Activated T-helper 2 cell treated with anti-CD3 and anti-CD28 coated beads, Interferon-gamma antibody, Interleukin-2, Interleukin-4, amounts not matched to agents 10 μg/mL and 5 μg/mL and 100 μg/mL, durations not matched to agents 14 hours and 24 hours and 36 hours (primary cell): ENCODE measurements around the gene PCDHGA9. TPM values are rescaled to one million over a fixed set of nuclear protein-coding genes. Genes with fewer than 3 reads are reported as not detected.
"Not testable (repeated sequence)": the region's sequence is repeated elsewhere in the genome, so short reads cannot be mapped to it uniquely, and the experiment has no call there.

Experiments
- DNase-seq: peaks from one replicate; pipeline ENCODE4 v3.0.0; 2021; ENCODE audit warnings: low spot score
- H3K27ac Mint-ChIP-seq: one replicate; pipeline ENCODE4 v1.8.0; 2021; ENCODE audit warnings: mixed read lengths
- H3K27me3 Mint-ChIP-seq: one replicate; pipeline ENCODE4 v1.8.0; 2021; ENCODE audit warnings: low read depth, mixed read lengths
- H3K36me3 Mint-ChIP-seq: one replicate; pipeline ENCODE4 v1.8.0; 2021; ENCODE audit warnings: low read depth, mixed read lengths
- H3K4me1 Mint-ChIP-seq: one replicate; pipeline ENCODE4 v1.8.0; 2021; ENCODE audit warnings: low read depth, mixed read lengths
- H3K4me3 Mint-ChIP-seq: one replicate; pipeline ENCODE4 v1.8.0; 2021; ENCODE audit warnings: low read depth, mild to moderate bottlenecking, moderate library complexity, mixed read lengths
- H3K9me3 Mint-ChIP-seq: one replicate; pipeline ENCODE4 v1.8.0; 2021; ENCODE audit warnings: mixed read lengths
- intact Hi-C: fragments of 100-400 bp; cut with micrococcal nuclease; formaldehyde crosslinking; loops from one replicate; pipeline ENCODE4 v1.15.1; 2023
- total RNA-seq: library from RNA; stranded (reverse); gene quantifications from 2 replicates; pipeline ENCODE4 v1.2.3, GENCODE V29; 2022

The PCDHGA9 gene
- total RNA-seq, 1 donor from 2014 or later = 0.32 TPM

DNA sequence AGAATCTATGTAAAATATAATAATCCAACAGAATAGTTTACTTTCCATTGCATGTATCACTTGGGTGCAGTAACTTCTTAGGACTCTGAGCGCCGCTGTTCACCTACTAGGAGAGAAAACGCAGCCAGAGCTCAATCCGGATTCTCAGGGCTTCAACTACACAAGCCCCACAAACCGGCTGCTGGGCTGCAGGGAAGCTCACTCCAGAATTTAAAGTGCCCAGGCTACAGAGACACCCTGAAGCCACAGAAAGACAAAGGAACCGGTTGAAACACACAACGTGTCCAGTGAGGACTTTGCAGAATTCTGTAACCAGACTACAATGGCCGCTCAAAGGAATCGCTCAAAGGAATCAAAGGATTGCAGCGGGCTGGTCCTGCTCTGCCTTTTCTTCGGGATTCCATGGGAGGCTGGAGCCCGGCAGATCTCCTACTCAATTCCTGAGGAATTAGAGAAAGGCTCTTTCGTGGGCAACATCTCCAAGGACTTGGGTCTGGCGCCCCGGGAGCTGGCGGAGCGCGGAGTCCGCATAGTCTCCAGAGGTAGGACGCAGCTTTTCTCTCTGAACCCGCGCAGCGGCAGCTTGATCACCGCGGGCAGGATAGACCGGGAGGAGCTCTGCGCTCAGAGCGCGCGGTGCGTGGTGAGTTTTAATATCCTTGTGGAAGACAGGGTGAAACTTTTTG lies 10.4 kb downstream of the PCDHGA9 start, which contains the start of gene PCDHGA10:
Gene PCDHGA10, plus strand, starts transcription at position 134 of the 686 bp plus-strand sequence. Its CDS starts 189 bp downstream, at position 323.
- intact Hi-C loops = loop anchor here (2.0 kb wide), 1 partner anchor 100 kb away; no protein-coding TSS in a partner anchor
- H3K27ac Mint-ChIP-seq = no peak within 1 kb of the TSS
- peaks cover 60% of the 10 kb centered on the region for H3K27me3 Mint-ChIP-seq
- DNase-seq = no peak
- H3K4me1 Mint-ChIP-seq = peaks cover 18% of the 10 kb centered on the region
- peaks cover 18% of the 10 kb centered on the region for H3K9me3 Mint-ChIP-seq
- peaks cover 16% of the 10 kb centered on the region for H3K36me3 Mint-ChIP-seq
- H3K4me3 Mint-ChIP-seq = peak within 1 kb of the TSS; percentile 82

DNA sequence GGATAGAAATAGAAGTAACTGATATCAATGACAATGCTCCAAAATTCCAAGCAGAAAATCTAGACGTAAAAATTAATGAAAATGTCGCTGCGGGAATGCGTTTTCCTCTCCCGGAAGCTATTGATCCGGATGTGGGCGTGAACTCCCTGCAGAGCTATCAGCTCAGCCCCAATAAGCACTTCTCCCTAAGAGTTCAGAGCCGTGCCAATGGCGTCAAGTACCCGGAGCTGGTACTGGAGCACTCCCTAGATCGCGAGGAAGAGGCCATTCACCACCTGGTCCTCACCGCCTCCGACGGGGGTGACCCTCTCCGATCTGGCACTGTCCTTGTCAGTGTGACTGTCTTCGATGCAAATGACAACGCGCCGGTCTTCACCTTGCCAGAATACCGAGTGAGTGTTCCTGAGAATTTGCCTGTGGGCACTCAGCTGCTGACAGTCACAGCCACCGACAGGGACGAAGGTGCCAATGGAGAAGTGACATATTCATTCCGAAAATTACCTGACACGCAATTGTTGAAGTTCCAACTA lies 11.0 kb downstream of the PCDHGA9 start:
- intact Hi-C loops = loop anchor here (2.0 kb wide), 1 partner anchor 99 kb away; no protein-coding TSS in a partner anchor
- Mint-ChIP-seq H3K9me3 (peaks cover 21% of the 10 kb centered on the region), H3K36me3 (peaks cover 16% of the 10 kb centered on the region), H3K27ac (no peak overlapping the region), H3K27me3 (peaks cover 62% of the 10 kb centered on the region), H3K4me1 (peaks cover 19% of the 10 kb centered on the region), H3K4me3 (peak overlapping the region; percentile 82)
- DNase-seq = no peak

DNA sequence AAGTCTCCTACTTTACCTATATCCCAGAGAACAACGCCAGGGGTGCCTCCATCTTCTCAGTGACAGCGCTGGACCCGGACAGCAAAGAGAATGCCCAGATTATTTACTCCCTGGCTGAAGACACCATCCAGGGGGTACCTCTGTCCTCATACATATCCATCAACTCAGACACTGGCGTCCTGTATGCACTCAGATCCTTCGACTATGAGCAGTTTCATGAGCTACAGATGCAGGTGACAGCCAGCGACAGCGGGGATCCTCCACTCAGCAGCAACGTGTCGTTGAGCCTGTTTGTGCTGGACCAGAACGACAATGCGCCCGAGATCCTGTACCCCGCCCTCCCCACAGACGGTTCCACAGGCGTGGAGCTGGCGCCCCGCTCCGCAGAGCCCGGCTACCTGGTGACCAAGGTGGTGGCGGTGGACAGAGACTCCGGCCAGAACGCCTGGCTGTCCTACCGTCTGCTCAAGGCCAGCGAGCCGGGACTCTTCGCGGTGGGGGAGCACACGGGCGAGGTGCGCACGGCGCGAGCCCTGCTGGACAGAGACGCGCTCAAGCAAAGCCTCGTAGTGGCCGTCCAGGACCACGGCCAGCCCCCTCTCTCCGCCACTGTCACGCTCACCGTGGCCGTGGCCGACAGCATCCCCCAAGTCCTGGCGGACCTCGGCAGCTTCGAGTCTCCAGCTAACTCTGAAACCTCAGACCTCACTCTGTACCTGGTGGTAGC lies 12.1 kb downstream of the PCDHGA9 start:
- H3K9me3 Mint-ChIP-seq = peaks cover 21% of the 10 kb centered on the region
- intact Hi-C loops, DNase-seq, H3K27ac Mint-ChIP-seq: not testable (repeated sequence)
- H3K4me1 Mint-ChIP-seq = peaks cover 19% of the 10 kb centered on the region
- H3K4me3 Mint-ChIP-seq = peak overlapping the region; percentile 17
- H3K27me3 Mint-ChIP-seq = peaks cover 59% of the 10 kb centered on the region
- H3K36me3 Mint-ChIP-seq = peaks cover 12% of the 10 kb centered on the region

DNA sequence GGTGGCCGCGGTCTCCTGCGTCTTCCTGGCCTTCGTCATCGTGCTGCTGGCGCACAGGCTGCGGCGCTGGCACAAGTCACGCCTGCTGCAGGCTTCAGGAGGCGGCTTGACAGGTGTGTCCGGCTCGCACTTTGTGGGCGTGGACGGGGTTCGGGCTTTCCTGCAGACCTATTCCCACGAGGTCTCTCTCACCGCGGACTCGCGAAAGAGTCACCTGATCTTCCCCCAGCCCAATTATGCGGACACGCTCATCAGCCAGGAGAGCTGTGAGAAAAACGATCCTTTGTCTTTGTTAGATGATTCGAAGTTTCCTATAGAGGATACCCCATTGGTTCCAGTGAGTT lies 12.7 kb downstream of the PCDHGA9 start:
- peaks cover 19% of the 10 kb centered on the region for H3K9me3 Mint-ChIP-seq
- peaks cover 19% of the 10 kb centered on the region for H3K4me1 Mint-ChIP-seq
- H3K27ac Mint-ChIP-seq, H3K4me3 Mint-ChIP-seq, intact Hi-C loops, DNase-seq: not testable (repeated sequence)
- H3K27me3 Mint-ChIP-seq = peaks cover 61% of the 10 kb centered on the region
- H3K36me3 Mint-ChIP-seq = peaks cover 12% of the 10 kb centered on the region

DNA sequence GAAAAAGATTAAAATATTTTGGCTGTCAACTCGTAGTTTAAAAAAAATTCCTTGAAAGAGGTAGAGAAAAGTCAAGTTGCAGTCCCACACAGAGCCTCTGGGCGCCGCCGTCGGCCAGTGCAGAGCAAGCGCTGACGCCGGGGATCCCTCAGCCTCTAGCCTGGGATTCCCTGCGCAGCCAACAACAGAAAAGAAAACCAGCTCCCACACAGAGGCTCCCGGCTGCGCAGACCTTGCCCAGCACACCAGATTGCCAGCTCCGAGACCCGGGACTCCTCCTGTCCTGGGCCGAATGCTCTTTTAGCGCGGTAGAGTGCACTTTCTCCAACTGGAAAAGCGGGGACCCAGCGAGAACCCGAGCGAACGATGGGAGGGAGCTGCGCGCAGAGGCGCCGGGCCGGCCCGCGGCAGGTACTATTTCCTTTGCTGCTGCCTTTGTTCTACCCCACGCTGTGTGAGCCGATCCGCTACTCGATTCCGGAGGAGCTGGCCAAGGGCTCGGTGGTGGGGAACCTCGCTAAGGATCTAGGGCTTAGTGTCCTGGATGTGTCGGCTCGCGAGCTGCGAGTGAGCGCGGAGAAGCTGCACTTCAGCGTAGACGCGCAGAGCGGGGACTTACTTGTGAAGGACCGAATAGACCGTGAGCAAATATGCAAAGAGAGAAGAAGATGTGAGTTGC lies 15.1 kb downstream of the PCDHGA9 start, which contains the start of gene PCDHGB7:
Gene PCDHGB7, plus strand, starts transcription at position 184 of the 679 bp plus-strand sequence. Its CDS starts 183 bp downstream, at position 367.
- H3K9me3 Mint-ChIP-seq = peaks cover 27% of the 10 kb centered on the region
- DNase-seq, H3K36me3 Mint-ChIP-seq, H3K27ac Mint-ChIP-seq, intact Hi-C loops: not testable (repeated sequence)
- H3K4me1 Mint-ChIP-seq = peaks cover 24% of the 10 kb centered on the region
- H3K27me3 Mint-ChIP-seq = peaks cover 75% of the 10 kb centered on the region
- peak within 1 kb of the TSS; percentile 57 for H3K4me3 Mint-ChIP-seq

DNA sequence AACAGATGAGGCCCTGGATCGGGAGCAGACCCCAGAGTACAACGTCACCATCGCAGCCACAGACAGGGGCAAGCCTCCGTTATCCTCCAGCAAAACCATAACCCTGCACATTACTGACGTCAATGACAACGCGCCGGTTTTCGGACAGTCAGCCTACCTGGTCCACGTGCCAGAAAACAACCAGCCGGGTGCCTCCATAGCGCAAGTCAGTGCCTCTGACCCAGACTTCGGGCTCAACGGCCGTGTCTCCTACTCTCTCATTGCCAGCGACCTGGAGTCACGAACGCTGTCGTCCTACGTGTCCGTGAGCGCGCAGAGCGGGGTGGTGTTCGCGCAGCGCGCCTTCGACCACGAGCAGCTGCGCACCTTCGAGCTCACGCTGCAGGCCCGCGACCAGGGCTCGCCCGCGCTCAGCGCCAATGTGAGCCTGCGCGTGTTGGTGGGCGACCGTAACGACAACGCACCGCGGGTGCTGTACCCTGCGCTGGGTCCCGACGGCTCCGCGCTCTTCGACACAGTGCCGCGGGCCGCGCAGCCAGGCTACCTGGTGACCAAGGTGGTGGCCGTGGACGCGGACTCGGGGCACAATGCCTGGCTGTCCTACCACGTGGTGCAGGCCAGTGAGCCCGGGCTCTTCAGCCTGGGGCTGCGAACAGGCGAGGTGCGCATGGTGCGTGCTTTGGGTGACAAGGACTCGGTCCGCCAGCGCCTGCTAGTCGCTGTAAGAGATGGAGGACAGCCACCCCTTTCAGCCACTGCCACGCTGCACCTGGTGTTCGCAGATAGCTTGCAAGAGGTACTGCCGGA lies 16.7 kb downstream of the PCDHGA9 start:
- Mint-ChIP-seq H3K27ac (no peak overlapping the region), H3K9me3 (peaks cover 22% of the 10 kb centered on the region), H3K36me3 (peaks cover 7% of the 10 kb centered on the region), H3K4me1 (peaks cover 14% of the 10 kb centered on the region), H3K4me3 (no peak overlapping the region), H3K27me3 (peaks cover 68% of the 10 kb centered on the region)
- no peak for DNase-seq
- intact Hi-C loops = no loop called here

DNA sequence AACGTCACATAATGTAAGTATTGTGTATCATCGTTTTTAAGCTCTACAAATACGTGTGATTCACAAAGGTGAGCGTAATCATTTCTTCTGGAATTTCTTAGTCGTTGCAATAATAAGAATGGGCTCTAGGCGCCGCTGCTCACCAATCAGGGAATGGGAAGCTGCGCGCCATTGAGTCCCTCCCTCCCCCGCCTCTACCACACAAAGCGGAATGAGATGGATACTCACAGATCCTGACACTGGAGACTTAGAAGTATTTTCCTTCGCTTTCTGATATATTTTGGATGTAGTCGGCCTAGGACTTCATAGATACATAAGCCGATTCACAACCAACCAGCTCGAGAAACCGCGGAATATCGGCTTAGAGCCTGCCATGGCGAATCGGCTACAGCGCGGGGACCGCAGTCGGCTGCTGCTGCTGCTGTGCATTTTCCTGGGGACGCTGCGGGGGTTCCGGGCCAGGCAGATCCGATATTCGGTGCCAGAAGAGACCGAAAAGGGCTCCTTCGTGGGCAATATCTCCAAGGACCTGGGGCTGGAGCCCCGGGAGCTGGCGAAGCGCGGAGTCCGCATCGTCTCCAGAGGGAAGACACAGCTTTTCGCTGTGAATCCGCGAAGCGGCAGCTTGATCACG lies 18.4 kb downstream of the PCDHGA9 start, which contains the start of gene PCDHGA11:
Gene PCDHGA11, plus strand, starts transcription at position 197 of the 634 bp plus-strand sequence. Its CDS starts 177 bp downstream, at position 374.
- Mint-ChIP-seq H3K4me3 (peak within 1 kb of the TSS; percentile 81), H3K27ac (no peak within 1 kb of the TSS), H3K36me3 (peaks cover 7% of the 10 kb centered on the region), H3K27me3 (peaks cover 63% of the 10 kb centered on the region), H3K4me1 (peaks cover 10% of the 10 kb centered on the region), H3K9me3 (peaks cover 19% of the 10 kb centered on the region)
- DNase-seq = no peak
- intact Hi-C loops = loop anchor here (2.0 to 5.0 kb wide), 4 partner anchors 56 to 144 kb away; partner anchors contain the start of genes PCDHGA2, PCDHGA4, PCDHGB2 and PCDHGC3

DNA sequence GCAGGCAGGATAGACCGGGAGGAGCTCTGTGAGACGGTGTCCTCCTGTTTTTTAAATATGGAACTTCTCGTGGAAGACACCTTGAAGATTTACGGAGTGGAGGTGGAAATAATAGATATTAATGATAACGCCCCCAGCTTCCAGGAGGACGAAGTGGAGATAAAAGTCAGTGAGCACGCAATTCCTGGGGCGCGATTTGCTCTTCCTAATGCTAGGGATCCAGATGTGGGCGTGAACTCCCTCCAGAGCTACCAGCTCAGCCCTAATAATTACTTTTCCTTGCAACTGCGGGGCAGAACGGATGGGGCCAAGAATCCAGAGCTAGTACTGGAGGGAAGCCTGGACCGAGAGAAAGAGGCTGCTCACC lies 18.9 kb downstream of the PCDHGA9 start:
- Mint-ChIP-seq H3K4me3 (peak overlapping the region; percentile 81), H3K27ac (no peak overlapping the region), H3K9me3 (peaks cover 19% of the 10 kb centered on the region), H3K36me3 (peaks cover 7% of the 10 kb centered on the region), H3K27me3 (peaks cover 59% of the 10 kb centered on the region), H3K4me1 (peaks cover 10% of the 10 kb centered on the region)
- intact Hi-C loops = loop anchor here (2.0 to 5.0 kb wide), 4 partner anchors 56 to 143 kb away; partner anchors contain the start of genes PCDHGA2, PCDHGA4, PCDHGB2 and PCDHGC3
- DNase-seq = no peak

DNA sequence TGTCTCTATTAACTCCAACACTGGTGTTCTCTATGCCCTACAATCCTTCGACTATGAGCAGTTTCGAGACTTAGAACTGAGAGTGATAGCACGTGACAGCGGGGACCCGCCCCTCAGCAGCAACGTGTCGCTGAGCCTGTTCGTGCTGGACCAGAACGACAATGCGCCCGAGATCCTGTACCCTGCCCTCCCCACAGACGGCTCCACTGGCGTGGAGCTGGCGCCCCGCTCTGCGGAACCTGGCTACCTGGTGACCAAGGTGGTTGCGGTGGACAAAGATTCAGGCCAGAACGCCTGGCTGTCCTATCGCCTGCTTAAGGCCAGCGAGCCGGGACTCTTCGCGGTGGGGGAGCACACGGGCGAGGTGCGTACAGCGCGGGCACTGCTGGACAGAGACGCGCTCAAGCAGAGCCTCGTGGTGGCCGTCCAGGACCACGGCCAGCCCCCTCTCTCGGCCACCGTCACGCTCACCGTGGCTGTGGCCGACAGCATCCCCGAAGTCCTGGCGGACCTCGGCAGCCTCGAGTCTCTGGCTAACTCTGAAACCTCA lies 20.2 kb downstream of the PCDHGA9 start:
- DNase-seq = no peak
- Mint-ChIP-seq H3K36me3 (peaks cover 6% of the 10 kb centered on the region), H3K4me3 (no peak overlapping the region), H3K27ac (no peak overlapping the region), H3K4me1 (peaks cover 9% of the 10 kb centered on the region), H3K9me3 (peaks cover 19% of the 10 kb centered on the region), H3K27me3 (peaks cover 54% of the 10 kb centered on the region)
- intact Hi-C loops = loop anchor here (5.0 kb wide), 3 partner anchors 54 to 86 kb away; partner anchors contain the start of genes PCDHGA2, PCDHGA4, PCDHGB2 and PCDHGC3

DNA sequence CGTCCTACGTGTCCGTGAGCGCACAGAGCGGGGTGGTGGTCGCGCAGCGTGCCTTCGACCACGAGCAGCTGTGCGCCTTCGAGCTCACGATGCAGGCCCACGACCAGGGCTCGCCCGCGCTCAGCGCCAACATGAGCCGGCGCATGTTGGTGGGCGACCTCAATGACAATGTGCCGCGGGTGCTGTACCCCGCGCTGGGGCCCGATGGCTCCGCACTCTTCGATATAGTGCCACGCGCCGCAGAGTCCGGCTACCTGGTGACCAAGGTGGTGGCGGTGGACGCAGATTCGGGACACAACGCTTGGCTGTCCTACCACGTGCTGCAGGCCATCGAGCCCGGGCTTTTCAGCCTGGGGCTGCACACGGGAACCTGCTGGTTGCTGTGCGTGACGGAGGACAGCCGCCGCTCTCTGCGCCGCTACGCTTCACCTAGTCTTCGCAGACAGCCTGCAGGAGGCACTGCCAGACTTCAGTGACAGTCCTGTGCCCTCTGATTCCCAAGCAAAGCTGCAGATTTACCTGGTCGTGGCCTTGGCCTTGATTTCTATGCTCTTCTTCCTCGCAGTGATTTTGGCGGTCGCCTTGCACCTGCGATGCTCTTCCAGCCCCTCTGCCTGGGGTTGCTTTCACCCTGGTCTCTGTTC lies 25.3 kb downstream of the PCDHGA9 start:
- H3K27ac Mint-ChIP-seq = no peak overlapping the region
- H3K4me1 Mint-ChIP-seq = peaks cover 2% of the 10 kb centered on the region
- H3K36me3 Mint-ChIP-seq = peaks cover 2% of the 10 kb centered on the region
- H3K9me3 Mint-ChIP-seq = peaks cover 19% of the 10 kb centered on the region
- intact Hi-C loops = no loop called here
- no peak for DNase-seq
- no peak overlapping the region for H3K4me3 Mint-ChIP-seq
- peaks cover 33% of the 10 kb centered on the region for H3K27me3 Mint-ChIP-seq
